ENCODE data around the gene ATG13.

ATG13 gene

DNA sequence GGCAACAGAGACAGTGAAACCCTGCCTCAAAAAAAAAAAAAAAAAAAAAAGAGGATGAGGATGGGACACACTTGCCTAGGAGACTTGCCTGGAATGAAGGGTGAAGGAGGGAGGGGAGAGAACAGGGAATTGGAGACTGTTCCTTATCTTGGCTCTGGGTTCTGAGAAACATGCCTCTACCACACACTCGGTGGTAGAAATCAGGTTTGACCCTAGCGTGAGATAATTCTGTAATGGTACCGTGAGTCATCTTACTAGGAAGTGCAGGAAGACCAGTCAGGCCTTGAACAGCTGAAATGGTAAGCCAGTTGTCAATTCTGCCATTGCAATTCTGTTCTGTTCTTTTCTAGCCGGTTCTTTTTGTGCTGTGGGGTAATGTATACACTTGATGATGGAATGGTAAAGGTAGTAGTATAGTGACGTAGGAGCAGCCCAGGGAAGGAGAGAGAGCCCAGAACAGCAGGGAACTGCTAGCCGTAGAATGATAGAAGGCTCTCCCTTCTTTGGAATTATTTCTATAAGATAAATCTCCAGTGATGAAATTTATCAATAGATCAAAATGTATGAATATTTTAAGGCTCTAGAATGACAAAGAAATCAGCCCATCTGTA, 19.6 kb upstream of the ATG13 start:
- no peak overlapping the region for H3K4me3 ChIP-seq (replicated peaks; ENCODE audit: low read depth, low read length)
- TF ChIP-seq, protein P1, sequence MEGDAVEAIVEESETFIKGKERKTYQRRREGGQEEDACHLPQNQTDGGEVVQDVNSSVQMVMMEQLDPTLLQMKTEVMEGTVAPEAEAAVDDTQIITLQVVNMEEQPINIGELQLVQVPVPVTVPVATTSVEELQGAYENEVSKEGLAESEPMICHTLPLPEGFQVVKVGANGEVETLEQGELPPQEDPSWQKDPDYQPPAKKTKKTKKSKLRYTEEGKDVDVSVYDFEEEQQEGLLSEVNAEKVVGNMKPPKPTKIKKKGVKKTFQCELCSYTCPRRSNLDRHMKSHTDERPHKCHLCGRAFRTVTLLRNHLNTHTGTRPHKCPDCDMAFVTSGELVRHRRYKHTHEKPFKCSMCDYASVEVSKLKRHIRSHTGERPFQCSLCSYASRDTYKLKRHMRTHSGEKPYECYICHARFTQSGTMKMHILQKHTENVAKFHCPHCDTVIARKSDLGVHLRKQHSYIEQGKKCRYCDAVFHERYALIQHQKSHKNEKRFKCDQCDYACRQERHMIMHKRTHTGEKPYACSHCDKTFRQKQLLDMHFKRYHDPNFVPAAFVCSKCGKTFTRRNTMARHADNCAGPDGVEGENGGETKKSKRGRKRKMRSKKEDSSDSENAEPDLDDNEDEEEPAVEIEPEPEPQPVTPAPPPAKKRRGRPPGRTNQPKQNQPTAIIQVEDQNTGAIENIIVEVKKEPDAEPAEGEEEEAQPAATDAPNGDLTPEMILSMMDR (IDR thresholded peaks at IDR 0.05; ENCODE audit: low read depth, low read length, missing control alignments): no peak
- no peak for DNase-seq (ENCODE audit: extremely low read depth, low read depth)

GRCh38 chr11:46599340-46600193, 17.8 kb upstream of the ATG13 start:
- no peak for DNase-seq (ENCODE audit: extremely low read depth, low read depth)
- TF ChIP-seq, protein P1 (IDR thresholded peaks at IDR 0.05; ENCODE audit: low read depth, low read length, missing control alignments): no peak
- H3K4me3 ChIP-seq (replicated peaks; ENCODE audit: low read depth, low read length): no peak overlapping the region

DNA sequence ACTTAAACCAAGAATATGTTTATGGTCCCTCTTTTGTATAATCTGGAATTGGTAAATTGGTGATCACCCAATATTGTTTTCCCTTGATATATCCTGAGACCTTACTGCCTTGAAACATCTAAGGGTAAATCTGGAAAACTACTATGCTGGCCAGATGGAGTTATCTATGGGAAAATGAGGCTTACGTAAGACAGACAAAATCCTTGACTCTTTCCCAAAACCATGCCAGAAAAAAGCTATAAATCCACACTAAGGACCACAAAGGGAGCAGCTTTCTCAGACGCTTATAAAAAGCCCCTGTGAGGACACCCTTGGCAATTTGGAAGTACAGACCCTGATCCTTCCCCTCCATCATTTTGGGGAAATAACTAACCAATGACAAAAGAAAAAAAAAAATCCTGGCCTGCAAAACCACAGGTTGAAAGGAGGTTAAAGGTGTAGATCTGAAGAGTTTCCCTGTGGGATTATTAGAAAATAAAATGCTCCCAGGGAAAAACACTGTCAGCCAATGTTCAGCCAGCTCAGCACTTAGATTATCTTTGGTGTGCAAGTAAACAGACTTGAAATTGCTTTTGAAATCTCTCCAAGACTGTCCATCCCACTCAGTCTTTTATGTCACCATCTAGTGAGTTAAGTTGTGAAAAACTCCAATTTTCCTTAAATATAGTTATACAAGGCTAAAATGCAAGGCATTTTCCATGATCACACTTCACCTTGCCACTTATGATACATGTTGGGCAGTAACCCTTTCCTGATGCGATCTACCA, 17.0 kb upstream of the ATG13 start:
- H3K4me3 ChIP-seq (replicated peaks; ENCODE audit: low read depth, low read length): no peak overlapping the region
- no peak for DNase-seq (ENCODE audit: extremely low read depth, low read depth)
- TF ChIP-seq, protein P1 (IDR thresholded peaks at IDR 0.05; ENCODE audit: low read depth, low read length, missing control alignments): no peak

DNA sequence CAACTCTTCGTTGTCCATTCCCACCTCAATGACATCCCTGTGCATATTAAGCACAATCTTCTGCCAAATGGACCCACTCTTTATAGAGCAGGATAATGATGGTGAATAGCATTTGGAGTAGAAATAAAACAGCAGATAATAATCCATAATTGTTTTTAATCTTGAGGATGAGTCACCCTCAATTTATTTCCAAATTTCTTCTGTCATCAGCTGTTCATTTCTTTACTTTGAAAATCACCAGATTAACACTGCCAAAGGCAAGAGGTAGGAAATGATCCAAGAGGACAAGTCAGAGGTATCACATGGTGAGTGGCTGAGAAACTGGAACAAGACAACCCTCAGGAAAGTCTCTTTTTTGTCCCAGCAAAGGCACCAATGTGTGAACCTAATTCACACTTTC, 16.2 kb upstream of the ATG13 start:
- no peak for DNase-seq (ENCODE audit: extremely low read depth, low read depth)
- TF ChIP-seq, protein P1 (IDR thresholded peaks at IDR 0.05; ENCODE audit: low read depth, low read length, missing control alignments): no peak
- H3K4me3 ChIP-seq (replicated peaks; ENCODE audit: low read depth, low read length): no peak overlapping the region

GRCh38 chr11:46603704-46604308, 13.5 kb upstream of the ATG13 start:
- TF ChIP-seq, protein P1 (IDR thresholded peaks at IDR 0.05; ENCODE audit: low read depth, low read length, missing control alignments): no peak
- H3K4me3 ChIP-seq (replicated peaks; ENCODE audit: low read depth, low read length): no peak overlapping the region

DNA sequence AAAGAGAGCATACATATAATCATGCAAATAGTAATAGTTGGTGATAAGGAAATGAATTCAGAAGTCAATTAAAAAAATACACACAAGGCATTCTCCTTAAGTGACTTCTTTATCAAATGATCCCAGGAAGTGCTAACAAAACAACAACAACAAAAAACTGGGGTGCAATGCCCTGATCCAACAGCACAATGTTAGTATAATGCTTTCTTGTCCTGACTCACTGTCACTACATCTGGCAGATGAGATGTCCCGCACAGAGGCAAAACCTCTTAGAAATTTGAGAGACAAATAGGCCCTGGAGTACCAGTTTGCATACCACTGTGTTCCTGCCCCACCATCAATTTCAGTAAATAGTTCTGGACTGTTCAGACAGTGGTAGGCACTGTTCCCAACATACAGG, 12.6 kb upstream of the ATG13 start:
- DNase-seq (ENCODE audit: extremely low read depth, low read depth): no peak
- TF ChIP-seq, protein P1 (IDR thresholded peaks at IDR 0.05; ENCODE audit: low read depth, low read length, missing control alignments): no peak
- no peak overlapping the region for H3K4me3 ChIP-seq (replicated peaks; ENCODE audit: low read depth, low read length)

More at GRCh38 chr11:46603704-46604308, 13.5 kb upstream of the ATG13 start:
- no peak for DNase-seq (ENCODE audit: extremely low read depth, low read depth)

All from HFF-Myc (cell line).